Measurements from ENCODE around the gene SLC35F6.

- no peak for TF ChIP-seq MYC (IDR thresholded peaks at IDR 0.05; ENCODE audit: low read depth, low read length)
- no peak for TF ChIP-seq CTCF (IDR thresholded peaks at IDR 0.05; ENCODE audit: extremely low read depth in 1 of 2, insufficient read depth in 1 of 2, low read depth in 1 of 2, low read length in 2 of 2)
- no peak for TF ChIP-seq EZH2 (IDR thresholded peaks at IDR 0.05; ENCODE audit: borderline replicate concordance, low read depth, low read length, severe bottlenecking)
- no peak for TF ChIP-seq MAX (IDR thresholded peaks at IDR 0.05; ENCODE audit: insufficient read depth, insufficient read length)
- TF ChIP-seq POLR2A (IDR thresholded peaks at IDR 0.05; ENCODE audit: low read depth, low read length): no peak
- no peak for TF ChIP-seq JUN (IDR thresholded peaks at IDR 0.05; ENCODE audit: borderline replicate concordance, insufficient read depth, insufficient read length, low read depth)
- TF ChIP-seq FOS (IDR thresholded peaks at IDR 0.05; ENCODE audit: borderline replicate concordance, insufficient read depth, low read length): no peak
- TF ChIP-seq POLR2AphosphoS5 (IDR thresholded peaks at IDR 0.05; ENCODE audit: insufficient read depth, low read depth, low read length): no peak
- no peak for TF ChIP-seq GATA2 (IDR thresholded peaks at IDR 0.05; ENCODE audit: insufficient read depth, insufficient read length, low read depth, low read length)
These were observed 19.1 kb upstream of the SLC35F6 start for GRCh38 chr2:26744953-26745352.

All from endothelial cell of umbilical vein (primary cell).